Nephron (organoid): ENCODE data around the gene ALDOA.
A peak's percentile ranks its signal among the peaks of the same experiment; 100 is the strongest.
"Not testable (repeated sequence)": the region's sequence is repeated elsewhere in the genome, so short reads cannot be mapped to it uniquely, and the experiment has no call there.

Experiments used
- H3K27ac Mint-ChIP-seq, 3 experiments: 2 replicates each; pipeline ENCODE4 v1.8.0; 2020; ENCODE audit warnings: mixed read lengths in 3 of 3, mild to moderate bottlenecking in 2 of 3, moderate library complexity in 1 of 3
- H3K27me3 Mint-ChIP-seq: 2 replicates; pipeline ENCODE4 v1.8.0; 2021; ENCODE audit warnings: low read depth, mild to moderate bottlenecking, moderate library complexity, mixed read lengths
- H3K36me3 Mint-ChIP-seq: 2 replicates; pipeline ENCODE4 v1.8.0; 2020; ENCODE audit warnings: low read depth, mixed read lengths
- H3K4me1 Mint-ChIP-seq: 2 replicates; pipeline ENCODE4 v1.8.0; 2020; ENCODE audit warnings: mixed read lengths
- H3K4me3 Mint-ChIP-seq, 3 experiments: 2 replicates each; pipeline ENCODE4 v1.8.0; 2020; ENCODE audit warnings: mild to moderate bottlenecking in 3 of 3, mixed read lengths in 3 of 3, moderate library complexity in 2 of 3
- H3K9me3 Mint-ChIP-seq: 2 replicates; pipeline ENCODE4 v1.8.0; 2020; ENCODE audit warnings: mixed read lengths
- TF ChIP-seq, protein P1 (sequence below), 3 experiments: fragments of 200-600 bp; sonication (generic); IDR thresholded peaks; one replicate each; pipeline ENCODE4 v1.5.0; 2021; ENCODE audit warnings: antibody characterized with exemption in 3 of 3; ENCODE audit not compliant: unreplicated experiment in 3 of 3

Gene ALDOA

DNA sequence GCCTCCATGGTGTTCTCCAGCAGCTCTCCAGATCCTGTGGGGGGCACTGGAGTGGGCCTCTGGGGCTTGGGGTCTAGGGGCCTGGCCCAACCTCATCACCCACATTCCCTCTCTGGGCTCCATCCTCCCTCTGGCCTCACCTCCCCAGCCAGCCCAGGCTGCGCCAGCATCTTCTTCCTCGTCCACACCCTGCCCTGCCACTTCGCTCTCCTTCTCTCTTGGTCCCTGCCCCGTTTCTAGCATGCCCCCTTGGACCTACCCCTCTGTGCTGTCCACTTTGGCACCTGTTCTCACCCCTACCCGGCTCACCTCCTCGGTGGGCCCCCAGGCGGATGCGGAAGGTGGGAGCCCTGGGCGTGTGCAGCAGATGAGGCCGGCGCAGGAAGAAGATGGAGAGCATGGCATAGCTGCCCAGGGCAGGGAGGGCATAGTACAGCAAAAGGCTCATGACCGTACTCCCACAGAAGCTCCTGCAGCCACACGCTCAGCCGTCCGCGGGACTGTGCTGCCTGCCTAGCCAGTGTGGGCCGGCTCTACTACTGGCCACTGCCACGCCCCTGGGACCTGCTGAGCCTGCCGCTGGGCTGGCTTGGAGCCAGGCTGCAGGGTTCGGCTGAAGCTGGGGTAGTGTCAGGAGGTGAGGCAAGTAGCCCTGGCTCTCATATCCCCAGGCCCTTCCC, 47.6 kb downstream of the ALDOA start, which contains the start of gene GDPD3:
GDPD3 (minus strand) TSS at position 507 of the 680 bp plus-strand sequence; CDS start at position 448, 59 bp downstream.
- TF ChIP-seq, protein P1, sequence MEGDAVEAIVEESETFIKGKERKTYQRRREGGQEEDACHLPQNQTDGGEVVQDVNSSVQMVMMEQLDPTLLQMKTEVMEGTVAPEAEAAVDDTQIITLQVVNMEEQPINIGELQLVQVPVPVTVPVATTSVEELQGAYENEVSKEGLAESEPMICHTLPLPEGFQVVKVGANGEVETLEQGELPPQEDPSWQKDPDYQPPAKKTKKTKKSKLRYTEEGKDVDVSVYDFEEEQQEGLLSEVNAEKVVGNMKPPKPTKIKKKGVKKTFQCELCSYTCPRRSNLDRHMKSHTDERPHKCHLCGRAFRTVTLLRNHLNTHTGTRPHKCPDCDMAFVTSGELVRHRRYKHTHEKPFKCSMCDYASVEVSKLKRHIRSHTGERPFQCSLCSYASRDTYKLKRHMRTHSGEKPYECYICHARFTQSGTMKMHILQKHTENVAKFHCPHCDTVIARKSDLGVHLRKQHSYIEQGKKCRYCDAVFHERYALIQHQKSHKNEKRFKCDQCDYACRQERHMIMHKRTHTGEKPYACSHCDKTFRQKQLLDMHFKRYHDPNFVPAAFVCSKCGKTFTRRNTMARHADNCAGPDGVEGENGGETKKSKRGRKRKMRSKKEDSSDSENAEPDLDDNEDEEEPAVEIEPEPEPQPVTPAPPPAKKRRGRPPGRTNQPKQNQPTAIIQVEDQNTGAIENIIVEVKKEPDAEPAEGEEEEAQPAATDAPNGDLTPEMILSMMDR (IDR thresholded peaks at IDR 0.05; ENCODE audit: unreplicated experiment in 3 of 3) = no peak
- no peaks in the 10 kb centered on the region for H3K9me3 Mint-ChIP-seq
- peaks cover 8% of the 10 kb centered on the region for H3K4me1 Mint-ChIP-seq
- H3K4me3 Mint-ChIP-seq = no peak within 1 kb of the TSS
- peaks cover 24% of the 10 kb centered on the region for H3K36me3 Mint-ChIP-seq
- peaks cover 7% of the 10 kb centered on the region for H3K27me3 Mint-ChIP-seq
- peak within 1 kb of the TSS in 1 of 3 experiments; percentile 57 for H3K27ac Mint-ChIP-seq

DNA sequence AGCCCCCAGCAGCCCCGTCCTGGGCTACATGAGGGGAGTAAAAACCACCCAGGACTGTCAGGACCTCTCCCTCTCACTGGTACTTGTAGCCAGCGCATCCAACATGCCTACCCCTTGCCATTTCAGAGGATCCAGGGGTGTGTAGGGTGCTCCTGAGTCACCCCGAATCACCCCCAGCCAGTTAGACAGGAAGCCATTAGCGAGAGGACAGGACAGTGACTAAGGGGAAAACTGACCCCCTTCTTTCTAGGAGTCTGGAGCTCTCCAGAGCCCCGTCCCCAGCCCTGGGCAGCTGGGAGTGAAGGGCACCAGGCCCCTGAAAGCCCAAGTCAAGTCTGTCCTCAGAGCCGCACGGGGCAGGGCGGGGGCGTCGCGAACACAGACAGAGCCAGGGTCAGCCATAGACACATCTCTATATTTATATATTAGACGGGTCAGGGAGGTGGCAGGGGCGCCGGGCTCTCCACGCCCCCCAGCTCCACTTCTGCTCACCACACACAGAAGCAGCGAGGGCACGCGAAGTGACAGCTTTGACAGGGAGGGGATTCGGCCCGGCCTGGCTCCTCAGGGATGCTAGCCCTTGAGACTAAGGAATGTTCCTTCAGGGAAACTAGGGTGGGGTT, 48.3 kb downstream of the ALDOA start:
- TF ChIP-seq, protein P1 (IDR thresholded peaks at IDR 0.05; ENCODE audit: unreplicated experiment in 3 of 3) = no peak
- no peaks in the 10 kb centered on the region for H3K9me3 Mint-ChIP-seq

DNA sequence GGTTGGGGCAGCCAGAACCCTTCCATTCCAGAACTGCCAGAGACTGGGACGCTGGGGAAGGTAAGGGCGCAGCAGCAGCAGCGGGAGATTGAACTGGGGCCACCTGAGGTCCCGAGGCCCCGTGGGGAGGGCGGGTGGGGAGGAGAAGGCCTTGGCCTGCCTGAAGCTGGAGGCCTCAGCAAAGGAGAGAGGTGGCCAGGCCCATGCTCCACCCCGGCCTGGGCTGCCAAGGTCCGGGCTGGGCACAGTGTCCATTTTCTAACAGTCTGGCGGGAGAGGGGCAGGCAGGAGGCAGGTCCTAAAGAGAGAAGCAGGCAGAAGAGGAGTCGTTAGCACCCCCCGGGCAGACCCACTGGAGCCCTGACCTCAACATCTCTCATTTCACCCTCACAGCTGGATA, 48.9 kb downstream of the ALDOA start:
- H3K9me3 Mint-ChIP-seq = no peaks in the 10 kb centered on the region
- H3K27ac Mint-ChIP-seq = no peak overlapping the region
- H3K4me1 Mint-ChIP-seq = peaks cover 11% of the 10 kb centered on the region
- H3K27me3 Mint-ChIP-seq = peaks cover 7% of the 10 kb centered on the region
- H3K36me3 Mint-ChIP-seq = peaks cover 31% of the 10 kb centered on the region
- TF ChIP-seq, protein P1 (IDR thresholded peaks at IDR 0.05; ENCODE audit: unreplicated experiment in 3 of 3) = no peak
- no peak overlapping the region for H3K4me3 Mint-ChIP-seq

More for the DNA sequence above, 48.3 kb downstream of the ALDOA start:
- H3K27ac Mint-ChIP-seq = peak overlapping the region in 1 of 3 experiments; percentile 57
- H3K27me3 Mint-ChIP-seq = peaks cover 7% of the 10 kb centered on the region
- no peak overlapping the region for H3K4me3 Mint-ChIP-seq
- peaks cover 26% of the 10 kb centered on the region for H3K36me3 Mint-ChIP-seq
- peaks cover 8% of the 10 kb centered on the region for H3K4me1 Mint-ChIP-seq

DNA sequence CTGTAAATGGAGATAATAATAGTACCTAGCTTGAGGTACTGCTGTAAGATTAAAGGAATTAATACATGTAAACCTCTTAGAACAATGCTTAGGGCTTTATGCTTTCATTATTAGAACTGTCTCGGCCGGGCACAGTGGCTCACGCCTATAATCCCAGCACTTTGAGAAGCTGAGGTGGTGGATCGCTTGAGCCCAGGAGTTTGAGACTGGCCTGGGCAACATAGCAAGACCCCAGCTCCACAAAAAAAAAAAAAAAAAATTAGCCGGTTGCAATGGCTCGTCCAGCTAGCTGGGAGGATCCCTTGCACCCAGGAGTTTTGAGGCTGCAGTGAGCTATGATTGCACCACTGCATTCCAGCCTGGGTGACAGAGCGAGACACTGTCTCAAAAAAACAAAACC, 49.3 kb downstream of the ALDOA start:
- H3K27ac Mint-ChIP-seq, H3K4me3 Mint-ChIP-seq, H3K27me3 Mint-ChIP-seq, H3K9me3 Mint-ChIP-seq: not testable (repeated sequence)
- peaks cover 33% of the 10 kb centered on the region for H3K36me3 Mint-ChIP-seq
- H3K4me1 Mint-ChIP-seq = peaks cover 15% of the 10 kb centered on the region

DNA sequence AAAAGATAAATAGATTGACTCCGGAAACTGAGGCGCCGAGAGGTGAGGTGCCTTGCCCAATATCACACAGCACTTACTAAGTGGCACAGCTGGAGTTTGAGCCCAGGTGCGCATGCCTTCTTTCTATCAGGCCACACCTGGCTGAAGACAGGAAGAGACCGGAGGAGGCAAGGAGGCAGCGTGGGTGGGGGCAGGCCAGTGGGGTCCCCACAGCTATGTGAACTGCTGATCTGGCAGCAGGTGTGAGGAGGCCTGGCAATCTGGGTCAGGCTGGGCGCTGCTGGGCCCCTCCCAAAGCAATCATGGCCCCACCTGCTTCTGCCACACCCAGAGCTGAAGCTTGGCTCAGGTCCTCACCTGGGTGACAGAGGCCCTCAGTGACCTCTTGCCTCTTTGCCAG, 49.7 kb downstream of the ALDOA start:
- peaks cover 32% of the 10 kb centered on the region for H3K36me3 Mint-ChIP-seq
- H3K4me3 Mint-ChIP-seq = no peak overlapping the region
- peaks cover 7% of the 10 kb centered on the region for H3K27me3 Mint-ChIP-seq
- H3K27ac Mint-ChIP-seq = no peak overlapping the region
- no peaks in the 10 kb centered on the region for H3K9me3 Mint-ChIP-seq
- H3K4me1 Mint-ChIP-seq = peaks cover 15% of the 10 kb centered on the region
- TF ChIP-seq, protein P1 (IDR thresholded peaks at IDR 0.05; ENCODE audit: unreplicated experiment in 3 of 3) = no peak

DNA sequence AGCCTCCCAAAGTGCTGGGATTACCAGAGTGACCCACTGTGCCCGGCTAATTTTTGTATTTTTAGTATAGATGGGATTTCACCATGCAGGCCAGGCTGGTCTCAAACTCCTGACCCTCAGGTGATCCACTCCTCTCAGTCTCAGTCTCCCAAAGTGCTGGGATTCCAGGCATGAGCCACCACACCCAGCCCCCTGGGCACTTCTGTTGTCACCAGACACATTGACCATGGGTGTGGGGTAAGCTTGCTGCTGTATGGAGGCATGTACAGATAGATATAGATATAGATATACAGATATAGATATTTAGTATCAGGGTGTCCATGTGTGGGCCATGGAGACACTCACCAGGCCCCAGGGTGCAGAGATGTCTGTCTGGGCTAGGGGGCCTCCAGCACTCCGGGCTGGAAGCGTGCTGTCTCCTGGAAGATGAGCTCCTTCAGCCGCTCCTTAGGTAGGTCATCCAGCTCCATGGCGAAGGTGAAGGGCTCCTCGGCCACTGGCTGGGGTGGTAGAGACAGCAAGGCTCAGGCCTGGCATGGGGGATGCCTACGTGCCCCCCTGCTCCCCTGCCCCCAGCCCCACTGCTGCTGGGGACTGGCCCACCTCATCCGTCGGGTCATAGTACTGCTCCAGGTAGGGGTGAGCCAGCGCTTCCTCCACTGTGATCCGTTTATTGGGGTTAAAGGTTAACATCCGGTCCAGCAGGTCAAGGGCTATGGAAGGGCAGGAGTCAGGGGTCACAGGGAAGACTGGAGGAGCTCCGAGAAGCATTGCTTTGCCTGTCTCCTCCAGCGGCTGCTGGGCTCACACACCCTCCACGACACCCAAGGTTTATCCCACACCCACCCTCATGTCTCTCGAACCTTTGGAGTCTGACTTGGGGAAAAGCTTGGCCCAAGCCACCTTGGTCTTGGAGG, 51.0 kb downstream of the ALDOA start:
- Mint-ChIP-seq H3K27me3 (peaks cover 7% of the 10 kb centered on the region), H3K4me3 (no peak overlapping the region), H3K9me3 (no peaks in the 10 kb centered on the region), H3K36me3 (peaks cover 21% of the 10 kb centered on the region), H3K27ac (no peak overlapping the region), H3K4me1 (peaks cover 10% of the 10 kb centered on the region)
- TF ChIP-seq, protein P1 (IDR thresholded peaks at IDR 0.05; ENCODE audit: unreplicated experiment in 3 of 3) = no peak
